Astrocyte (in vitro differentiated cells and primary cell): ENCODE results near the gene CRTAP. TPM values are rescaled to one million over a fixed set of nuclear protein-coding genes. Genes with fewer than 3 reads are reported as not detected.

Source experiments
- DNase-seq: peaks from one replicate; pipeline ENCODE4 v3.0.0-alpha.2; 2010; ENCODE audit warnings: low read depth
- FAIRE-seq: peaks from 2 replicates; lab custom pipeline; 2011; peaks lifted over from hg19 to GRCh38; lab: Jason Lieb, UNC
- H2AFZ ChIP-seq: 2 replicates; pipeline ENCODE4 v1.6.0; 2012; ENCODE audit warnings: low read depth, low read length, inconsistent platforms
- H3K27ac ChIP-seq: 2 replicates; pipeline ENCODE4 v1.5.1; 2011; ENCODE audit warnings: low read depth, low read length, inconsistent platforms
- H3K27me3 ChIP-seq: 2 replicates; pipeline ENCODE4 v1.6.0; 2011; ENCODE audit warnings: low read length, inconsistent platforms; ENCODE audit not compliant: insufficient read depth
- H3K36me3 ChIP-seq: 2 replicates; pipeline ENCODE4 v1.5.1; 2011; ENCODE audit warnings: low read length, inconsistent platforms; ENCODE audit not compliant: insufficient read depth
- H3K4me1 ChIP-seq: 2 replicates; pipeline ENCODE4 v1.5.1; 2011; ENCODE audit warnings: low read length, inconsistent platforms; ENCODE audit not compliant: insufficient read depth
- H3K4me2 ChIP-seq: 2 replicates; pipeline ENCODE4 v1.6.0; 2012; ENCODE audit warnings: low read length, inconsistent platforms
- H3K4me3 ChIP-seq: 2 replicates; pipeline ENCODE4 v1.5.1; 2011; ENCODE audit warnings: low read depth, mild to moderate bottlenecking, low read length, inconsistent platforms; ENCODE audit not compliant: insufficient read depth
- H3K79me2 ChIP-seq: 2 replicates; pipeline ENCODE4 v1.6.0; 2012; ENCODE audit warnings: mild to moderate bottlenecking, low read length, inconsistent platforms; ENCODE audit not compliant: insufficient read depth
- H3K9ac ChIP-seq: 2 replicates; pipeline ENCODE4 v1.6.0; 2012; ENCODE audit warnings: mild to moderate bottlenecking, low read length, inconsistent platforms
- H3K9me3 ChIP-seq: 2 replicates; pipeline ENCODE4 v1.5.1; 2012; ENCODE audit warnings: low read depth, mild to moderate bottlenecking, low read length, inconsistent platforms; ENCODE audit not compliant: insufficient read depth
- H4K20me1 ChIP-seq: 2 replicates; pipeline ENCODE4 v1.6.0; 2012; ENCODE audit warnings: low read length, inconsistent platforms; ENCODE audit not compliant: insufficient read depth
- H3K27ac Mint-ChIP-seq: one replicate; pipeline ENCODE4 v1.8.0; 2021; ENCODE audit warnings: mild to moderate bottlenecking, mixed read lengths; ENCODE audit not compliant: unreplicated experiment
- H3K27me3 Mint-ChIP-seq: one replicate; pipeline ENCODE4 v1.8.0; 2021; ENCODE audit warnings: low read depth, mixed read lengths; ENCODE audit not compliant: unreplicated experiment
- H3K36me3 Mint-ChIP-seq: one replicate; pipeline ENCODE4 v1.8.0; 2021; ENCODE audit warnings: low read depth, mixed read lengths; ENCODE audit not compliant: unreplicated experiment
- H3K4me1 Mint-ChIP-seq: one replicate; pipeline ENCODE4 v1.8.0; 2021; ENCODE audit warnings: low read depth, mixed read lengths; ENCODE audit not compliant: unreplicated experiment
- H3K4me3 Mint-ChIP-seq: one replicate; pipeline ENCODE4 v1.8.0; 2021; ENCODE audit warnings: mild to moderate bottlenecking, moderate library complexity, mixed read lengths; ENCODE audit not compliant: unreplicated experiment
- H3K9me3 Mint-ChIP-seq: one replicate; pipeline ENCODE4 v1.8.0; 2021; ENCODE audit warnings: mild to moderate bottlenecking, mixed read lengths; ENCODE audit not compliant: unreplicated experiment
- EZH2 ChIP-seq: IDR thresholded peaks from 2 replicates; pipeline ENCODE4 v1.6.1; 2012; ENCODE audit warnings: mild to moderate bottlenecking, low read length, inconsistent platforms; ENCODE audit not compliant: insufficient read depth
- total RNA-seq: library from RNA; stranded (reverse); gene quantifications from 2 replicates; pipeline ENCODE4 v1.2.1, GENCODE V29; 2021
- TF ChIP-seq, protein P1 (sequence below): IDR thresholded peaks from 2 replicates; pipeline ENCODE4 v1.5.1; 2011; ENCODE audit warnings: low read depth, mild to moderate bottlenecking, inconsistent platforms, low read length, moderate library complexity; ENCODE audit not compliant: insufficient read depth

CRTAP gene
- total RNA-seq, 1 donor from 2014 or later: 145 TPM

DNA sequence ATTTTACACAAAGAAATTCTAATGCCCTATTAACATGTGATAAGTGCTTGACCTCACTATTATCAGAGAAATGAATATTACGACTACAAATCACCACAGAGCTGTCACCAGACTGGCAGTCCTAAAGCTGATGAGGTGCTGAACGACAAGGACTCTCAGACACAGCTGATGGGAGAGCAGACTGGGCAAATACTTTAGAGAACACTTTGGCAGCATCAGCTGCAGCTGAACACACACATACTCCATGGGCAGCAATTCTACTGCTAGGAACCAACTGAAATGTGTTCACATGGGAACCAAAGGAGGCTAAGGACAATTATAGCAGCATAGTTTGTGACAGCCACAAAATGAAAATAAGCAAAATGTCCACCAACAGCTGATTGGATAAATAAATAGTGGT lies 59.3 kb downstream of the CRTAP start:
- no peak overlapping the region for H2AFZ ChIP-seq
- no peak for FAIRE-seq
- H3K27me3 Mint-ChIP-seq: peaks cover 4% of the 10 kb centered on the region

DNA sequence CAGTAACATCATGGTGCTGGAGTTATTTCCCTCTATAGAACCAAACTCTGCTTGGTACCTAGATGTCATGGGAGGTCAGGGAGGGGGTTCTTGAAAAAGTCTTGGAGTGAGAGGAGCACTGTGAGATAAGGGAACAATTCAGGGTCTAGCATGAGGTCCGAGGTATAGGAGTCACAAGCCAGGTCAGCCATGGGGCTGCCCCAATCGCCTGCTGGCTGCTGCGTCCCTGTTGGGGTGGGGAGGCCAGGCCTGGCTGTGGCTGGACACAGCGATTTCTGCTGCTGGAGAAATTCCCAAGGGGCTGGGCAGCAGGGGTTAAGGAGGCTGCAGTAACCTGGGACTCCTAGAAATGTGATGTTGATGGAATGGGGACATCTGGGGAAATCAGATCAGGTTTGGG lies 59.9 kb downstream of the CRTAP start:
- no peak overlapping the region for H3K27ac Mint-ChIP-seq
- H3K79me2 ChIP-seq: no peaks in the 10 kb centered on the region
- H3K36me3 ChIP-seq: no peaks in the 10 kb centered on the region
- H3K4me2 ChIP-seq: no peak overlapping the region
- no peak for FAIRE-seq
- no peak overlapping the region for H3K27ac ChIP-seq
- peaks cover 4% of the 10 kb centered on the region for H3K27me3 Mint-ChIP-seq
- no peak for DNase-seq
- TF ChIP-seq, protein P1, sequence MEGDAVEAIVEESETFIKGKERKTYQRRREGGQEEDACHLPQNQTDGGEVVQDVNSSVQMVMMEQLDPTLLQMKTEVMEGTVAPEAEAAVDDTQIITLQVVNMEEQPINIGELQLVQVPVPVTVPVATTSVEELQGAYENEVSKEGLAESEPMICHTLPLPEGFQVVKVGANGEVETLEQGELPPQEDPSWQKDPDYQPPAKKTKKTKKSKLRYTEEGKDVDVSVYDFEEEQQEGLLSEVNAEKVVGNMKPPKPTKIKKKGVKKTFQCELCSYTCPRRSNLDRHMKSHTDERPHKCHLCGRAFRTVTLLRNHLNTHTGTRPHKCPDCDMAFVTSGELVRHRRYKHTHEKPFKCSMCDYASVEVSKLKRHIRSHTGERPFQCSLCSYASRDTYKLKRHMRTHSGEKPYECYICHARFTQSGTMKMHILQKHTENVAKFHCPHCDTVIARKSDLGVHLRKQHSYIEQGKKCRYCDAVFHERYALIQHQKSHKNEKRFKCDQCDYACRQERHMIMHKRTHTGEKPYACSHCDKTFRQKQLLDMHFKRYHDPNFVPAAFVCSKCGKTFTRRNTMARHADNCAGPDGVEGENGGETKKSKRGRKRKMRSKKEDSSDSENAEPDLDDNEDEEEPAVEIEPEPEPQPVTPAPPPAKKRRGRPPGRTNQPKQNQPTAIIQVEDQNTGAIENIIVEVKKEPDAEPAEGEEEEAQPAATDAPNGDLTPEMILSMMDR: no peak
- TF ChIP-seq EZH2: no peak
- H3K4me1 ChIP-seq: no peaks in the 10 kb centered on the region
- H3K4me3 Mint-ChIP-seq: no peak overlapping the region
- H3K4me3 ChIP-seq: no peak overlapping the region
- H3K4me1 Mint-ChIP-seq: no peaks in the 10 kb centered on the region
- H3K36me3 Mint-ChIP-seq: peaks cover 5% of the 10 kb centered on the region
- H3K27me3 ChIP-seq: no peaks in the 10 kb centered on the region
- no peak overlapping the region for H2AFZ ChIP-seq
- no peak overlapping the region for H3K9ac ChIP-seq
- H3K9me3 ChIP-seq: no peaks in the 10 kb centered on the region
- no peaks in the 10 kb centered on the region for H4K20me1 ChIP-seq
- H3K9me3 Mint-ChIP-seq: peaks cover 5% of the 10 kb centered on the region

More for the DNA sequence above, 59.3 kb downstream of the CRTAP start:
- TF ChIP-seq EZH2: no peak
- TF ChIP-seq, protein P1: no peak
- DNase-seq: no peak
- Mint-ChIP-seq H3K27ac (no peak overlapping the region), H3K4me3 (no peak overlapping the region), H3K36me3 (peaks cover 5% of the 10 kb centered on the region), H3K4me1 (no peaks in the 10 kb centered on the region), H3K9me3 (peaks cover 3% of the 10 kb centered on the region)
- Histone ChIP-seq H3K4me2 (no peak overlapping the region), H3K27ac (no peak overlapping the region), H3K4me3 (no peak overlapping the region), H3K9ac (no peak overlapping the region), H3K79me2 (no peaks in the 10 kb centered on the region), H3K4me1 (no peaks in the 10 kb centered on the region), H4K20me1 (no peaks in the 10 kb centered on the region), H3K27me3 (no peaks in the 10 kb centered on the region), H3K36me3 (no peaks in the 10 kb centered on the region), H3K9me3 (no peaks in the 10 kb centered on the region)

- H3K4me3 ChIP-seq: no peak overlapping the region
- TF ChIP-seq, protein P1: no peak
- no peak for TF ChIP-seq EZH2
- H3K27ac ChIP-seq: no peak overlapping the region
- no peaks in the 10 kb centered on the region for H3K4me1 ChIP-seq
- no peak for FAIRE-seq
- DNase-seq: no peak
- H3K79me2 ChIP-seq: no peaks in the 10 kb centered on the region
- peaks cover 5% of the 10 kb centered on the region for H3K9me3 Mint-ChIP-seq
- H3K36me3 Mint-ChIP-seq: peaks cover 5% of the 10 kb centered on the region
- H4K20me1 ChIP-seq: no peaks in the 10 kb centered on the region
- H2AFZ ChIP-seq: no peak overlapping the region
- no peaks in the 10 kb centered on the region for H3K9me3 ChIP-seq
- H3K27ac Mint-ChIP-seq: no peak overlapping the region
- no peak overlapping the region for H3K4me2 ChIP-seq
- peaks cover 4% of the 10 kb centered on the region for H3K27me3 Mint-ChIP-seq
- no peak overlapping the region for H3K4me3 Mint-ChIP-seq
- no peak overlapping the region for H3K9ac ChIP-seq
- H3K27me3 ChIP-seq: no peaks in the 10 kb centered on the region
- no peaks in the 10 kb centered on the region for H3K4me1 Mint-ChIP-seq
- no peaks in the 10 kb centered on the region for H3K36me3 ChIP-seq
Observed at GRCh38 chr3:33174095-33174494, 60.3 kb downstream of the CRTAP start.
